SIG-M5 (cell line): ENCODE measurements around the gene LONP1.

Experiments used
- DNase-seq: peaks from one replicate; lab custom pipeline; 2025; lab: John Stamatoyannopoulos, UW

Gene LONP1

DNA sequence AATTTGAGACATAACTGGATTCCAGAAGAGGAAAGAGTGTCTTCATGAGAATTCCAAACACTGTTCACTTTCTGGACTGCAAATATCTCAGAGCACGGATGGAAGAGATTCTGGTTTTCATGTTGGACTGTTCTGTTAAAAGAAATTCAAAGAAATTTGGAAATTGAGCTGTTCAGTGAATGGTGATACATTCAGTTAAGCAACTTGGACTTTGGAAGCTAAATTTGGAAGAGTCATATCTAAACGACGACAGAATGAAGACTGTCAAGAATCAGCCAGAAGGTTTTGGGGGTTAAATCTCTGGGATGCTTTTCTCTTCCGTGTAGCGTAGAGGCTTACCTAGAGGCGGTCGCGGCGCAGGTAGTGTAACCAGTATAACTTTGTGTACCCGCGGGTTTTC is 71.5 kb downstream of the LONP1 start:
- DNase-seq: no peak

GRCh38 chr19:5646703-5647102 is 73.2 kb downstream of the LONP1 start:
- DNase-seq: no peak

DNA sequence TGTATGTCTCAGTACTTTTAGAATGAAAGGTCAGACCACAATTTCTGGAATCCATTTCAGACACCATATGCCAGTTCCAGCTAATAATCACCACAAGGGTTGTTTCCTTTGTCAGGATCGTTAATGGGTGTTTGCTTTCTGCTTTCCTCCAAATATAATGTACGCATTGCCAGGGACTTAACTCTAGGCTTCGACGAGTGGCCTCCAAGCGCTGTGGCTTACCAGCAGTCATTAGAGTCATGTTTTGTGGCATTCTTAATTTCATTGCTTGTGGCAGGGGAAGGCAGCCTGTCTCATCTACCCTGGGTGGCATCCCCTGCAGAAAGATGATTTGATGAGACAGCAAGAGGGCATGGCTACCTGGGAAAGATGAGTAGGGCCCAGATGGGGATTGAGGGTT is 74.5 kb downstream of the LONP1 start:
- DNase-seq: no peak

DNA sequence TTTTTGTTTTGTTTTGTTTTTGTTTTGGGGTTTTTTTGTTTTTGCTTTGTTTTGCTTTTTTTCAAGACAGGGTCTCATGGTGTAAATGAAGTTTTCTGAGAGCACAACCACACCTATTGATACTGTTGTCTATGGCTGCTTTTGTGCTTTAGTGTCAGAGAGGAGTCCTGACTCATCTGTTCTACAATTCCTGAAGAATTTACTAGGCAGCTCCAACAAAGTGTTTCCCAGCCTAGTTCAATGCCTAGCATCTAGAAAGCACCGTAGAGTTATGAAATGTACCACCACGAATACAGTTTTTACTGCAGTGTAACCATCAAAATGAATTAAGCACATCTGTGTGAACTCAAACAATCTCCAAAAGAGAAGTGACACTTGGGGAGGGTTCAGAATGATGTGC is 75.9 kb downstream of the LONP1 start:
- no peak for DNase-seq

- no peak for DNase-seq
Observed at GRCh38 chr19:5643060-5643459, 76.9 kb downstream of the LONP1 start.

- no peak for DNase-seq
Observed at GRCh38 chr19:5642204-5642603, 77.7 kb downstream of the LONP1 start.
